Breast epithelium (tissue), 4 donors: ENCODE measurements around the gene KIR2DL3. TPM values are rescaled to one million over a fixed set of nuclear protein-coding genes. Genes with fewer than 3 reads are reported as not detected.
"Not testable (repeated sequence)": the region's sequence is repeated elsewhere in the genome, so short reads cannot be mapped to it uniquely, and the experiment has no call there.

Source experiments
- DNase-seq, 2 donors: peaks; one replicate each; pipeline ENCODE4 v3.0.0-alpha.2; 2019; ENCODE audit warnings: low spot score in 2 of 2
- H3K27ac ChIP-seq, 2 donors: fragments of 200-600 bp; sonication (generic) in 1 of 2; one replicate each; pipeline ENCODE4 v1.5.1; 2016 to 2019; ENCODE audit warnings: mild to moderate bottlenecking in 1 of 2
- H3K27me3 ChIP-seq, 2 donors: fragments of 200-600 bp; sonication (generic) in 1 of 2; one replicate each; pipeline versions ENCODE4 v1.5.1 to v1.6.0; 2017 to 2019; ENCODE audit warnings: control low read depth in 1 of 2, mild to moderate bottlenecking in 1 of 2
- H3K36me3 ChIP-seq: fragments of 200-600 bp; one replicate; pipeline ENCODE4 v1.5.1; 2019
- H3K4me1 ChIP-seq, 2 donors: fragments of 200-600 bp; sonication (generic); one replicate each; pipeline ENCODE4 v1.5.1; 2016 to 2019; ENCODE audit warnings: control low read depth in 1 of 2
- H3K4me3 ChIP-seq, 3 donors: fragments of 200-600 bp; sonication (generic); 1 replicate in 2 of 3; 2 replicates in 1 of 3; pipeline ENCODE4 v1.5.1; 2016 to 2019; ENCODE audit warnings: mild to moderate bottlenecking in 3 of 3, moderate library complexity in 2 of 3
- H3K9me3 ChIP-seq, 2 donors: fragments of 200-600 bp; sonication (generic) in 1 of 2; one replicate each; pipeline ENCODE4 v1.5.1; 2016 to 2019; ENCODE audit warnings: control low read depth in 1 of 2
- POLR2A ChIP-seq: fragments of 450-650 bp; IDR thresholded peaks from one replicate; pipeline ENCODE4 v1.6.1; 2016; ENCODE audit warnings: antibody characterized with exemption, mild to moderate bottlenecking, moderate library complexity
- POLR2AphosphoS5 ChIP-seq, 3 donors: sonication (generic); formaldehyde crosslinking; IDR thresholded peaks; one replicate each; pipeline ENCODE4 v1.6.1; 2017; ENCODE audit warnings: antibody characterized with exemption in 3 of 3
- intact Hi-C: fragments of 100-400 bp; cut with DNase I; formaldehyde crosslinking; loops from one replicate; pipeline ENCODE4 v1.15.1; 2023; ENCODE audit warnings: low total_unique reads
- total RNA-seq, 3 donors: library from RNA; depleted of rRNA; stranded (reverse); fragments of >200 nt; gene quantifications; one replicate each; pipeline ENCODE4 v1.1.0, GENCODE V29; 2016
- TF ChIP-seq, protein P1 (sequence below), 3 donors: fragments of 450-650 bp; IDR thresholded peaks; one replicate each; pipeline ENCODE4 v1.5.1; 2016 to 2017; ENCODE audit warnings: antibody characterized with exemption in 3 of 3, mild to moderate bottlenecking in 3 of 3, moderate library complexity in 3 of 3

Gene KIR2DL3
- total RNA-seq, 3 donors from 2014 or later = not detected

GRCh38 chr19:54709212-54709948 is 28.9 kb upstream of the KIR2DL3 start:
- no peaks in the 10 kb centered on the region for H3K36me3 ChIP-seq
- no peak overlapping the region for H3K4me3 ChIP-seq
- TF ChIP-seq POLR2A (no peak), POLR2AphosphoS5 (IDR thresholded peaks at IDR 0.05) (no peak)
- TF ChIP-seq, protein P1, sequence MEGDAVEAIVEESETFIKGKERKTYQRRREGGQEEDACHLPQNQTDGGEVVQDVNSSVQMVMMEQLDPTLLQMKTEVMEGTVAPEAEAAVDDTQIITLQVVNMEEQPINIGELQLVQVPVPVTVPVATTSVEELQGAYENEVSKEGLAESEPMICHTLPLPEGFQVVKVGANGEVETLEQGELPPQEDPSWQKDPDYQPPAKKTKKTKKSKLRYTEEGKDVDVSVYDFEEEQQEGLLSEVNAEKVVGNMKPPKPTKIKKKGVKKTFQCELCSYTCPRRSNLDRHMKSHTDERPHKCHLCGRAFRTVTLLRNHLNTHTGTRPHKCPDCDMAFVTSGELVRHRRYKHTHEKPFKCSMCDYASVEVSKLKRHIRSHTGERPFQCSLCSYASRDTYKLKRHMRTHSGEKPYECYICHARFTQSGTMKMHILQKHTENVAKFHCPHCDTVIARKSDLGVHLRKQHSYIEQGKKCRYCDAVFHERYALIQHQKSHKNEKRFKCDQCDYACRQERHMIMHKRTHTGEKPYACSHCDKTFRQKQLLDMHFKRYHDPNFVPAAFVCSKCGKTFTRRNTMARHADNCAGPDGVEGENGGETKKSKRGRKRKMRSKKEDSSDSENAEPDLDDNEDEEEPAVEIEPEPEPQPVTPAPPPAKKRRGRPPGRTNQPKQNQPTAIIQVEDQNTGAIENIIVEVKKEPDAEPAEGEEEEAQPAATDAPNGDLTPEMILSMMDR (IDR thresholded peaks at IDR 0.05) = no peak
- H3K27me3 ChIP-seq = peaks cover 0 to 18% of the 10 kb centered on the region in 2 donors
- H3K27ac ChIP-seq = no peak overlapping the region
- intact Hi-C loops = no loop called here
- no peaks in the 10 kb centered on the region for H3K4me1 ChIP-seq
- peak in 1 of 2 donors; percentile 22 for DNase-seq
- no peaks in the 10 kb centered on the region for H3K9me3 ChIP-seq

DNA sequence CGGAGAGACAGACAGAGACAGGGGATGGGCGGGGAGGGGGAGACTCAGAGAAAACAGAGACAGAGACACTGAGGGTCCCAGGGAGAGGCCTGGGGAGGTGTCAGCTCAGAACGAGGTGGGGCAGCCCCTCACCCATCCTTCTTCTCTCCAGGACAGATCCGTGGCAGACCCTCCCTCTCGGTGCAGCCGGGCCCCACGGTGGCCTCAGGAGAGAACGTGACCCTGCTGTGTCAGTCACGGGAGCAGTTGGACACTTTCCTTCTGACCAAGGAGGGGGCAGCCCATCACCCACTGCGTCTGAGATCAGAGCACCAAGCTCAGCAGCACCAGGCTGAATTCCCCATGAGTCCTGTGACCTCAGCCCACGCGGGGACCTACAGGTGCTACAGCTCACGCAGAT is 28.4 kb upstream of the KIR2DL3 start:
- H3K4me1 ChIP-seq, H3K36me3 ChIP-seq, H3K4me3 ChIP-seq, intact Hi-C loops, H3K27ac ChIP-seq, H3K9me3 ChIP-seq: not testable (repeated sequence)
- peaks cover 0 to 18% of the 10 kb centered on the region in 2 donors for H3K27me3 ChIP-seq
- DNase-seq = peak in 1 of 2 donors; percentile 34

DNA sequence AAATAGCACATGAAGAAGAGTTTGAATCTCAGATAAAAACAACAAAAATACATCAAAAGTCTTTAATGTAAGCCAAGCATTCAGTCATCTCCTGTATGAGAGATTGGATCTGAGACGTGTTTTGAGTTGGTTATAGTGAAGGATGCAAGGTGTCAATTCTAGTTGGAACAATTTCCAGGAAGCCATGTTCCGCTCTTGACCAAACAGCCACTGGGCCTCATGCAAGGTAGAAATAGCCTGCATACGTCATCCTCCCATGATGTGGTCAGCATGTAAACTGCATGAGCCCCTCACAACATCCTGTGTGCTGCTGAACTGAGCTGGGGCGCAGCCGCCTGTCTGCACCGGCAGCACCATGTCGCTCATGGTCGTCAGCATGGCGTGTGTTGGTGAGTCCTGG is 14.2 kb upstream of the KIR2DL3 start, which contains the start of gene KIR3DL3:
TSS of gene KIR3DL3 (plus strand) at position 301 of the 400 bp plus-strand sequence. CDS start at position 356, 55 bp downstream.
- Histone ChIP-seq H3K36me3 (no peaks in the 10 kb centered on the region), H3K27me3 (no peaks in the 10 kb centered on the region), H3K27ac (no peak within 1 kb of the TSS), H3K4me1 (no peaks in the 10 kb centered on the region), H3K4me3 (no peak within 1 kb of the TSS), H3K9me3 (peaks cover 5 to 38% of the 10 kb centered on the region in 2 donors)
- no peak for TF ChIP-seq POLR2AphosphoS5 (IDR thresholded peaks at IDR 0.05)
- no peak for TF ChIP-seq POLR2A
- TF ChIP-seq, protein P1 (IDR thresholded peaks at IDR 0.05) = no peak
- no peak for DNase-seq
- intact Hi-C loops = no loop called here

GRCh38 chr19:54724644-54725043 is 13.7 kb upstream of the KIR2DL3 start:
- intact Hi-C loops = no loop called here
- Histone ChIP-seq H3K4me3 (no peak overlapping the region), H3K36me3 (no peaks in the 10 kb centered on the region), H3K27me3 (no peaks in the 10 kb centered on the region), H3K27ac (no peak overlapping the region), H3K4me1 (no peaks in the 10 kb centered on the region), H3K9me3 (peaks cover 5 to 33% of the 10 kb centered on the region in 2 donors)
- no peak for TF ChIP-seq POLR2A
- TF ChIP-seq, protein P1 (IDR thresholded peaks at IDR 0.05) = no peak
- no peak for TF ChIP-seq POLR2AphosphoS5 (IDR thresholded peaks at IDR 0.05)
- DNase-seq = no peak

DNA sequence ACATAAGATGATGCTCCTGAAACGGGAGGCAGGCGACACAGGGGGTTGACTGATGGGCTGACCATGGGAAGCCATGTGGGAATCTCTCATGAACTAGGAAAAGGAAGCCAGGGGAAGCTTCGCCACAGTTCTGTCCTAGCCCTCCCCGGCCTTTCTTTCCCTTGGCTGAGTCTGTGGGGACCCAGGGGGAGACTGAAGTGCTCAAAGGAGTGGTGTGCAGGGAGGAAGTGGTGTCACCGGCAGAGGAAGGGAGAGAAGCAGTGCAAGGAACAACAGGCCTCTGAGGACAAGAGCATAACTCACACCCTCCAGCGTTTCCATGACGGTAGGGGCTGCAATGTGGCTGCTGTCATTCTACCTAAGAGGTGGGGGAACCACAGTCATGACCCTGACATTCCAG is 13.0 kb upstream of the KIR2DL3 start:
- Histone ChIP-seq H3K4me3 (no peak overlapping the region), H3K27me3 (no peaks in the 10 kb centered on the region), H3K36me3 (no peaks in the 10 kb centered on the region), H3K27ac (no peak overlapping the region), H3K9me3 (peaks cover 5 to 26% of the 10 kb centered on the region in 2 donors), H3K4me1 (no peaks in the 10 kb centered on the region)
- DNase-seq = no peak
- TF ChIP-seq, protein P1 (IDR thresholded peaks at IDR 0.05) = no peak
- TF ChIP-seq POLR2A (no peak), POLR2AphosphoS5 (IDR thresholded peaks at IDR 0.05) (no peak)
- intact Hi-C loops = no loop called here
